Fibroblast of pulmonary artery (primary cell): Measurements from ENCODE around the gene PLSCR1.
A peak's percentile ranks its signal among the peaks of the same experiment; 100 is the strongest.

ENCODE experiments used
- DNase-seq: peaks from one replicate; pipeline ENCODE4 v3.0.0-alpha.2; 2010; ENCODE audit warnings: low read depth
- H3K4me3 ChIP-seq: replicated peaks from 2 replicates; pipeline ENCODE4 v1.5.1; 2011; ENCODE audit warnings: low read depth, mild to moderate bottlenecking, control low read depth, low read length, moderate library complexity
- CTCF ChIP-seq: IDR thresholded peaks from 2 replicates; pipeline ENCODE4 v1.5.1; 2011; ENCODE audit warnings: mild to moderate bottlenecking, control low read depth, low read length, inconsistent platforms; ENCODE audit errors: missing control alignments

The PLSCR1 gene

GRCh38 chr3:146519810-146520209 lies 24.6 kb downstream of the PLSCR1 start:
- no peak for TF ChIP-seq CTCF
- H3K4me3 ChIP-seq, result no peak overlapping the region
- DNase-seq, result no peak

GRCh38 chr3:146517684-146518435 lies 26.5 kb downstream of the PLSCR1 start:
- DNase-seq, result no peak

GRCh38 chr3:146513386-146514051 lies 30.9 kb downstream of the PLSCR1 start:
- no peak overlapping the region for H3K4me3 ChIP-seq
- no peak for TF ChIP-seq CTCF
- no peak for DNase-seq

More at GRCh38 chr3:146517684-146518435, 26.5 kb downstream of the PLSCR1 start:
- H3K4me3 ChIP-seq, result no peak overlapping the region
- no peak for TF ChIP-seq CTCF

- no peak for DNase-seq
- no peak for TF ChIP-seq CTCF
- no peak overlapping the region for H3K4me3 ChIP-seq
Observed at GRCh38 chr3:146511402-146512134, 32.8 kb downstream of the PLSCR1 start.

- H3K4me3 ChIP-seq, result no peak overlapping the region
- no peak for DNase-seq
- TF ChIP-seq CTCF, result no peak
Observed at GRCh38 chr3:146507331-146508120, 36.9 kb downstream of the PLSCR1 start.

GRCh38 chr3:146505516-146505915 lies 38.9 kb downstream of the PLSCR1 start:
- peak; percentile 49 for DNase-seq
- no peak for TF ChIP-seq CTCF

More at GRCh38 chr3:146505516-146505915, 38.9 kb downstream of the PLSCR1 start:
- H3K4me3 ChIP-seq, result no peak overlapping the region
